HUES6 (cell line): ENCODE measurements around the gene SLC30A2.

ENCODE experiments used
- H3K27ac ChIP-seq: 2 replicates; pipeline ENCODE4 v1.7.0; 2013; ENCODE audit warnings: low read depth, mild to moderate bottlenecking, low read length, inconsistent platforms
- H3K27me3 ChIP-seq: 2 replicates; pipeline ENCODE4 v1.6.1; 2013; ENCODE audit warnings: low read length; ENCODE audit not compliant: control insufficient read depth, insufficient read depth
- H3K36me3 ChIP-seq: 2 replicates; pipeline ENCODE4 v1.6.1; 2013; ENCODE audit warnings: low read length; ENCODE audit not compliant: control insufficient read depth, insufficient read depth
- H3K4me1 ChIP-seq: 2 replicates; pipeline ENCODE4 v1.6.1; 2013; ENCODE audit warnings: low read length; ENCODE audit not compliant: control insufficient read depth, insufficient read depth
- H3K4me3 ChIP-seq: 2 replicates; pipeline ENCODE4 v1.5.1; 2013; ENCODE audit warnings: low read depth, low read length
- H3K9ac ChIP-seq: one replicate; pipeline ENCODE4 v1.6.1; 2013; ENCODE audit warnings: mild to moderate bottlenecking, low read length
- H3K9me3 ChIP-seq: 2 replicates; pipeline ENCODE4 v1.6.1; 2013; ENCODE audit warnings: low read depth, low read length; ENCODE audit not compliant: control insufficient read depth, insufficient read depth

The SLC30A2 gene

GRCh38 chr1:25993197-25993951 is 52.5 kb downstream of the SLC30A2 start:
- Histone ChIP-seq H3K4me1 (peaks cover 8% of the 10 kb centered on the region), H3K27me3 (no peaks in the 10 kb centered on the region), H3K27ac (no peak overlapping the region), H3K36me3 (peaks cover 11% of the 10 kb centered on the region), H3K4me3 (no peak overlapping the region), H3K9me3 (no peaks in the 10 kb centered on the region), H3K9ac (no peak overlapping the region)

DNA sequence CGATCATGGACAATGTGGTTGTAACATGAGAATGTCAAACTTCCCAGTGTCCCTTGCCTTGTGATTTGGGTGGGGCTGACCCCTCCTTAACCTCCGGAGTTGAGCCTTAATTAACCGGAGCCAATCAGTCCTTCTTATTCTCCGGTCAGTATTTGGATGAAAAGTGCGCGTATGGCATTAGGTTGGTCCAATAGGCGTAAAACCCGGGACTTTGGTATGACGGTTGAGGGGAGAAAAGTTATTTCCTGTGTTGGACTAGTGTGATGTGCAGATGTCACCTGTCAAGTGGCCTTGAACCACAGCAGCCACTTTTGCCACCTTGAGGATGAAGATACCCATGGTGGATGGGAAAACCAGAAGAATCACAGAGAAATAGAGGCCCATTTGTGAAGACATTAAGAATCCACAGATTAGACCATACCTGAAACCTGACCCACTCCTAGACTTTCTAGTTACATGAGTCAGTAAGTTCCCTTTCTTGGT is 53.2 kb downstream of the SLC30A2 start:
- H3K27ac ChIP-seq, result no peak overlapping the region
- no peaks in the 10 kb centered on the region for H3K27me3 ChIP-seq
- no peak overlapping the region for H3K9ac ChIP-seq
- H3K36me3 ChIP-seq, result peaks cover 15% of the 10 kb centered on the region
- 0 out of 2 replicates have a peak, but pooled peaks cover 6% of the 10 kb centered on the region for H3K4me1 ChIP-seq
- H3K9me3 ChIP-seq, result no peaks in the 10 kb centered on the region
- H3K4me3 ChIP-seq, result no peak overlapping the region

- Histone ChIP-seq H3K27ac (no peak overlapping the region), H3K4me3 (no peak overlapping the region), H3K36me3 (peaks cover 18% of the 10 kb centered on the region), H3K4me1 (0 out of 2 replicates have a peak, but pooled peaks cover 4% of the 10 kb centered on the region), H3K9ac (no peak overlapping the region), H3K27me3 (no peaks in the 10 kb centered on the region), H3K9me3 (no peaks in the 10 kb centered on the region)
These were observed 53.8 kb downstream of the SLC30A2 start for GRCh38 chr1:25991937-25992688.

DNA sequence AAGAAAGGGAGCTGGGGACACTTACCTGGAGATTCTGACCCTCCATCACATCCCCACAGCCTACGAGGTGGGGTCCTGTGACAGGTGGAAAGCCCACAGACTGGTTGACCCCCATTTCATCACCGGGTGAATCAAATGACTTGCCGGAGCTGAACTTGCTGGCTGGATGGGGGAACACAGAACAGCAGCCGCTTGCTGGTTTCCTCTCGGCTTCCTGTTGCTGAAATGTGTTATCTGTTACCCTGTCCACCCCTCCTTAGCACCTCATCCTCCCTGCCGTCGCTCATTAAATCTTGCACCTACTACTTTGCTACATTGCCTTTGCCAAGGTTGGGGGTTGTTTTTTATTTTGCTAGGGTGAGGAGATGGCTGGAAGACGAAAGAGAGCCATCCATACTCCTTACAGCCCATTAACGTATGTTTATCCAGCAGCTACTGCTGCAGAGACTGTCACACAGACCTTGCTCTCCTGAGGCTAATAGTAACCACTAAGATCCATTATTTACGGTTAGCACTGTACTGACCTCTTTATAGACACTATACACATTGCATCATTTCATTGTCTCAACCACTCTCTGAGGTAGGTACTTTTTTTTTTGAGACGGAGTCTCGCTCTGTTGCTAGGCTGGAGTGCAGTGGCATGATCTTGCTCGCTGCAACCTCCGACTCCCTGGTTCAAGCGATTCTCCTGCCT is 55.1 kb downstream of the SLC30A2 start:
- H3K9ac ChIP-seq, result no peak overlapping the region
- H3K27me3 ChIP-seq, result no peaks in the 10 kb centered on the region
- no peak overlapping the region for H3K27ac ChIP-seq
- peaks cover 23% of the 10 kb centered on the region for H3K36me3 ChIP-seq
- no peak overlapping the region for H3K4me3 ChIP-seq
- no peaks in the 10 kb centered on the region for H3K4me1 ChIP-seq
- no peaks in the 10 kb centered on the region for H3K9me3 ChIP-seq

DNA sequence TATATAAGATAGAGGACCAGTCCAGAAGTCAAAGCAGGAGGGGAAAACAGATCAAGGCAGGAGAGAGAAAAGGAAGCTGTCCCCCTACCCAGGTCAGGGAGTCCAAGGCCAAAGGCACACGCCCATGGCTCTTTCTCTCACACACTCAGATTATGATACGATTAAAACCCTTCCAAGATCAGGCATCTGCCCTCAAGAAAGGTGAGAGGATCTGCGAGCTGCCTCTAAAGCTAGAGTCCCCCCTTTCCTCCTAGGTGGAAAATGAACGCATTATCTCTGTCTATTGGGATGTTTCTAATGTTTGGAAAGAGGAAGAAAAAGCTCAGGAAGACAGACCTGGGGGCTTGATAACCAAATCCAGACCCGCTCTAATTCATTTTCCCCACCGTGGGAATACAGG is 55.7 kb downstream of the SLC30A2 start:
- H3K36me3 ChIP-seq, result peaks cover 27% of the 10 kb centered on the region
- H3K9ac ChIP-seq, result no peak overlapping the region
- H3K4me1 ChIP-seq, result no peaks in the 10 kb centered on the region
- H3K9me3 ChIP-seq, result no peaks in the 10 kb centered on the region
- no peak overlapping the region for H3K27ac ChIP-seq
- no peak overlapping the region for H3K4me3 ChIP-seq
- no peaks in the 10 kb centered on the region for H3K27me3 ChIP-seq

- Histone ChIP-seq H3K27ac (no peak overlapping the region), H3K36me3 (peaks cover 27% of the 10 kb centered on the region), H3K27me3 (no peaks in the 10 kb centered on the region), H3K4me1 (no peaks in the 10 kb centered on the region), H3K9ac (no peak overlapping the region), H3K4me3 (no peak overlapping the region), H3K9me3 (no peaks in the 10 kb centered on the region)
These were observed 56.3 kb downstream of the SLC30A2 start for GRCh38 chr1:25989440-25990234.

DNA sequence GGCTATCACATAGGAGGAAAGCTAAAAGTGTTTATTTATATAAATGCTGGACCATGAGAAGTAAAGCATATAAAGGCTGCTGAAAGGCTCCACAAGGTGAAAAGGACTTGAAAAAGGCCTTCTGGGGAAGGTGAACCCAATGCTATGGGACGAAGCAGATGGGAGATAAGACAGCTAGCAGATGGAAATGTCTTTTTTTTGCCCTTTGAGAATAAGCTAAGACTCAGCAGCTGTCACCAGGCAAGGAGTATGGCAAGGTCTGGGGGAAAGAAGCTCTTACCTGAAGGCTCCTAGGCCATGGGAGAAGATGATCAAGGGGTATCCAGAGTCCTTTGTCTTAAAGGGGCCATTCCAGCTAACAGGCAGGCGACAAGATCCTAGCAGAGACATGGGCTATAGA is 58.0 kb downstream of the SLC30A2 start:
- H3K27ac ChIP-seq, result no peak overlapping the region
- no peaks in the 10 kb centered on the region for H3K9me3 ChIP-seq
- H3K27me3 ChIP-seq, result no peaks in the 10 kb centered on the region
- no peaks in the 10 kb centered on the region for H3K4me1 ChIP-seq
- H3K4me3 ChIP-seq, result no peak overlapping the region
- H3K36me3 ChIP-seq, result peaks cover 43% of the 10 kb centered on the region
- H3K9ac ChIP-seq, result no peak overlapping the region
